MCF 10A (cell line): ENCODE measurements around the gene DRC1. TPM values are rescaled to one million over a fixed set of nuclear protein-coding genes. Genes with fewer than 3 reads are reported as not detected.

Source experiments
- BruUV-seq: library from RNA; stranded (reverse); fragments of 400-500 nt; replicated peaks from 2 replicates; lab custom pipeline; 2021; lab: Mats Ljungman, UMichigan
- CTCF ChIA-PET: fragments of 300-600 bp; sonication (Branson Sonifier 250); formaldehyde crosslinking; extraction: SDS; loops from one replicate; lab custom pipeline; 2021; ENCODE audit warnings: antibody characterized with exemption, inconsistent platforms; lab: Yijun Ruan, JAX
- POLR2A ChIA-PET: fragments of 300-600, 350-650 bp; sonication (Branson Sonifier 250); formaldehyde crosslinking; extraction: SDS; loops from one replicate; lab custom pipeline; 2020; ENCODE audit warnings: antibody characterized with exemption, inconsistent platforms; lab: Yijun Ruan, JAX
- DNase-seq: peaks from one replicate; pipeline ENCODE4 v3.0.0-alpha.2; 2018; ENCODE audit not compliant: unreplicated experiment
- H3K27ac Mint-ChIP-seq: one replicate; pipeline ENCODE4 v1.8.0; 2022; ENCODE audit warnings: mild to moderate bottlenecking, low read depth, mixed read lengths; ENCODE audit not compliant: unreplicated experiment
- H3K27me3 Mint-ChIP-seq: one replicate; pipeline ENCODE4 v1.8.0; 2022; ENCODE audit warnings: mixed read lengths; ENCODE audit not compliant: insufficient read depth, unreplicated experiment
- H3K36me3 Mint-ChIP-seq: one replicate; pipeline ENCODE4 v1.8.0; 2022; ENCODE audit warnings: mild to moderate bottlenecking, moderate library complexity, mixed read lengths; ENCODE audit not compliant: insufficient read depth, unreplicated experiment
- H3K4me1 Mint-ChIP-seq: one replicate; pipeline ENCODE4 v1.8.0; 2022; ENCODE audit warnings: mixed read lengths; ENCODE audit not compliant: insufficient read depth, unreplicated experiment
- H3K4me3 Mint-ChIP-seq: one replicate; pipeline ENCODE4 v1.8.0; 2022; ENCODE audit warnings: mild to moderate bottlenecking, moderate library complexity, mixed read lengths; ENCODE audit not compliant: unreplicated experiment
- H3K9me3 Mint-ChIP-seq: one replicate; pipeline ENCODE4 v1.8.0; 2022; ENCODE audit warnings: mixed read lengths; ENCODE audit not compliant: unreplicated experiment
- intact Hi-C: fragments of 100-400 bp; cut with micrococcal nuclease; formaldehyde crosslinking; loops from 2 replicates; pipeline ENCODE4 v1.14.1; 2022
- total RNA-seq: library from RNA; stranded (reverse); gene quantifications from 2 replicates; pipeline ENCODE4 v1.2.3, GENCODE V29; 2022
- TF ChIP-seq, protein P1 (sequence below): fragments of 200-600 bp; IDR thresholded peaks from one replicate; pipeline ENCODE4 v1.8.0; 2022; ENCODE audit warnings: antibody characterized with exemption, mild to moderate bottlenecking; ENCODE audit not compliant: unreplicated experiment

DRC1 gene
- total RNA-seq, 1 experiment from 2014 or later, result not detected

GRCh38 chr2:26453421-26454329 is 52.0 kb downstream of the DRC1 start:
- no TSS peak for BruUV-seq

DNA sequence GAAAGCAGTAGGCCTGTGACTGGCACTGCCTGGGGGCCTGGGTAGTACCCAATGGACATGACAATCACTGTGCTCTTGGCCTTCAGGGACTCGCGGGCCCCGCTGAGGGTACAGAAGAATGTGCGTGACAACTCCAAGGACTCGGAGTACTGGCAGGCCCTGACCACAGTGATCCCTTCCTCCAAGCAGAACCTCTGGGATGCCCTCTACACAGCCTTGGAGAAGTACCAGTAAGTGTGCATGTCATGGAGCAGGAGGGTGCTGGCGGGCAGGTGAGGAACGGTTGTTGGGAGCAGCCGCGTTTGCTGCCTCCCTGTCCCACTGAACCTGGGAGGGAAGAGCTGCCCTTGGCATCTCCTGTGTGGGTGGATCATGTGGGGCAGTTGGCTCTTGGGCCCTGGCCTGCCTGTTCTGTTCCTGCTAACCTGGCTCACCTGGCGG is 52.9 kb downstream of the DRC1 start:
- no TSS peak for BruUV-seq
- no peak overlapping the region for H3K4me3 Mint-ChIP-seq
- no peaks in the 10 kb centered on the region for H3K36me3 Mint-ChIP-seq
- ChIA-PET CTCF (interaction anchor here (1.0 to 1.2 kb wide), 2 partner anchors 48 to 131 kb away, joined by 3 read pairs; no protein-coding TSS in a partner anchor), POLR2A (no interaction called here)
- no peaks in the 10 kb centered on the region for H3K9me3 Mint-ChIP-seq
- no peaks in the 10 kb centered on the region for H3K4me1 Mint-ChIP-seq
- no peak for DNase-seq
- TF ChIP-seq, protein P1, sequence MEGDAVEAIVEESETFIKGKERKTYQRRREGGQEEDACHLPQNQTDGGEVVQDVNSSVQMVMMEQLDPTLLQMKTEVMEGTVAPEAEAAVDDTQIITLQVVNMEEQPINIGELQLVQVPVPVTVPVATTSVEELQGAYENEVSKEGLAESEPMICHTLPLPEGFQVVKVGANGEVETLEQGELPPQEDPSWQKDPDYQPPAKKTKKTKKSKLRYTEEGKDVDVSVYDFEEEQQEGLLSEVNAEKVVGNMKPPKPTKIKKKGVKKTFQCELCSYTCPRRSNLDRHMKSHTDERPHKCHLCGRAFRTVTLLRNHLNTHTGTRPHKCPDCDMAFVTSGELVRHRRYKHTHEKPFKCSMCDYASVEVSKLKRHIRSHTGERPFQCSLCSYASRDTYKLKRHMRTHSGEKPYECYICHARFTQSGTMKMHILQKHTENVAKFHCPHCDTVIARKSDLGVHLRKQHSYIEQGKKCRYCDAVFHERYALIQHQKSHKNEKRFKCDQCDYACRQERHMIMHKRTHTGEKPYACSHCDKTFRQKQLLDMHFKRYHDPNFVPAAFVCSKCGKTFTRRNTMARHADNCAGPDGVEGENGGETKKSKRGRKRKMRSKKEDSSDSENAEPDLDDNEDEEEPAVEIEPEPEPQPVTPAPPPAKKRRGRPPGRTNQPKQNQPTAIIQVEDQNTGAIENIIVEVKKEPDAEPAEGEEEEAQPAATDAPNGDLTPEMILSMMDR, result no peak
- peaks cover 11% of the 10 kb centered on the region for H3K27me3 Mint-ChIP-seq
- no peak overlapping the region for H3K27ac Mint-ChIP-seq
- intact Hi-C loops, result no loop called here

More at GRCh38 chr2:26453421-26454329, 52.0 kb downstream of the DRC1 start:
- CTCF ChIA-PET, result interaction anchor here (0.6 to 1.0 kb wide), 2 partner anchors 49 to 265 kb away, joined by 3 read pairs; no protein-coding TSS in a partner anchor
- H3K36me3 Mint-ChIP-seq, result no peaks in the 10 kb centered on the region
- intact Hi-C loops, result no loop called here
- TF ChIP-seq, protein P1, result no peak
- DNase-seq, result no peak
- no peak overlapping the region for H3K27ac Mint-ChIP-seq
- POLR2A ChIA-PET, result no interaction called here
- H3K4me3 Mint-ChIP-seq, result no peak overlapping the region
- no peaks in the 10 kb centered on the region for H3K4me1 Mint-ChIP-seq
- no peaks in the 10 kb centered on the region for H3K9me3 Mint-ChIP-seq
- peaks cover 11% of the 10 kb centered on the region for H3K27me3 Mint-ChIP-seq

GRCh38 chr2:26455037-26455669 is 53.4 kb downstream of the DRC1 start:
- TF ChIP-seq, protein P1, result no peak
- no peaks in the 10 kb centered on the region for H3K4me1 Mint-ChIP-seq
- peaks cover 11% of the 10 kb centered on the region for H3K27me3 Mint-ChIP-seq
- no peak overlapping the region for H3K27ac Mint-ChIP-seq
- no peaks in the 10 kb centered on the region for H3K36me3 Mint-ChIP-seq
- H3K4me3 Mint-ChIP-seq, result no peak overlapping the region
- POLR2A ChIA-PET, result no interaction called here
- H3K9me3 Mint-ChIP-seq, result no peaks in the 10 kb centered on the region
- CTCF ChIA-PET, result interaction anchor here (1.2 kb wide), 1 partner anchor 130 kb away, joined by 3 read pairs; no protein-coding TSS in a partner anchor
- no TSS peak for BruUV-seq
- intact Hi-C loops, result no loop called here
- no peak for DNase-seq
